ENCODE data around the gene CHRNB2.

CHRNB2 gene

GRCh38 chr1:154572468-154573167 is 5.0 kb downstream of the CHRNB2 start:
- DNase-seq (ENCODE audit: low spot score): no peak
- POLR2A ChIA-PET (ENCODE audit: low non-redundant PET): interaction anchor here (0.5 kb wide), 1 partner anchor 12 kb away, joined by 3 read pairs; no protein-coding TSS in a partner anchor
- CTCF ChIA-PET: no interaction called here
- TF ChIP-seq, protein P1, sequence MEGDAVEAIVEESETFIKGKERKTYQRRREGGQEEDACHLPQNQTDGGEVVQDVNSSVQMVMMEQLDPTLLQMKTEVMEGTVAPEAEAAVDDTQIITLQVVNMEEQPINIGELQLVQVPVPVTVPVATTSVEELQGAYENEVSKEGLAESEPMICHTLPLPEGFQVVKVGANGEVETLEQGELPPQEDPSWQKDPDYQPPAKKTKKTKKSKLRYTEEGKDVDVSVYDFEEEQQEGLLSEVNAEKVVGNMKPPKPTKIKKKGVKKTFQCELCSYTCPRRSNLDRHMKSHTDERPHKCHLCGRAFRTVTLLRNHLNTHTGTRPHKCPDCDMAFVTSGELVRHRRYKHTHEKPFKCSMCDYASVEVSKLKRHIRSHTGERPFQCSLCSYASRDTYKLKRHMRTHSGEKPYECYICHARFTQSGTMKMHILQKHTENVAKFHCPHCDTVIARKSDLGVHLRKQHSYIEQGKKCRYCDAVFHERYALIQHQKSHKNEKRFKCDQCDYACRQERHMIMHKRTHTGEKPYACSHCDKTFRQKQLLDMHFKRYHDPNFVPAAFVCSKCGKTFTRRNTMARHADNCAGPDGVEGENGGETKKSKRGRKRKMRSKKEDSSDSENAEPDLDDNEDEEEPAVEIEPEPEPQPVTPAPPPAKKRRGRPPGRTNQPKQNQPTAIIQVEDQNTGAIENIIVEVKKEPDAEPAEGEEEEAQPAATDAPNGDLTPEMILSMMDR (conservative IDR thresholded peaks at IDR 0.05; ENCODE audit: low read depth): no peak
- H3K27ac ChIP-seq: no peak overlapping the region

GRCh38 chr1:154573168-154573510 is 5.6 kb downstream of the CHRNB2 start:
- ChIA-PET CTCF (interaction anchor here (0.7 kb wide), 1 partner anchor 479 kb away, joined by 4 read pairs; no protein-coding TSS in a partner anchor), POLR2A (ENCODE audit: low non-redundant PET) (no interaction called here)
- TF ChIP-seq, protein P1 (conservative IDR thresholded peaks at IDR 0.05; ENCODE audit: low read depth): no peak
- DNase-seq (ENCODE audit: low spot score): no peak
- H3K27ac ChIP-seq: no peak overlapping the region

DNA sequence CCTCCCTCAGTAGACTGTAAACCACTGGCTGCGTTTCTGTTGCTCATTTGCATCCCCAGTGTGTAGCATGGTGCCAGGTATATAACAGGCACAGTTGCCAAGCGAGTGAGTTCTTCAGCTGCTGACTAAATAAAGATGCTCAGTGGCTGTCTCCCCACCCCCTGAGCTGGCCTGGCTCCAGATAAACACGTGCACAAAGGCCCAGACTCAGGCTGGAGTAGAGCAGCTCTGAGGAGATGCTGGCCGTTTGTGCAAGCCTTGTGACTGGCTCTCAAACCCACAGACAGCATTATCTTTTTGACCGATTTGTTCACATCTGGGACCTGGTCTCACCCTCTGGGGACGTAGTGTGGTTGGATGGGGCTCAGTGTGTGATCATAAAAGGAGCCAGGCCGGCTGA is 7.1 kb downstream of the CHRNB2 start:
- no peak overlapping the region for H3K27ac ChIP-seq
- TF ChIP-seq, protein P1 (conservative IDR thresholded peaks at IDR 0.05; ENCODE audit: low read depth): no peak
- DNase-seq (ENCODE audit: low spot score): no peak
- ChIA-PET CTCF (interaction anchor here (0.6 to 0.7 kb wide), 2 partner anchors 222 to 388 kb away, joined by 3 to 4 read pairs; no protein-coding TSS in a partner anchor), POLR2A (ENCODE audit: low non-redundant PET) (no interaction called here)

GRCh38 chr1:154575147-154575927 is 7.8 kb downstream of the CHRNB2 start:
- CTCF ChIA-PET: interaction anchor here (0.7 kb wide), 1 partner anchor 223 kb away, joined by 4 read pairs; no protein-coding TSS in a partner anchor
- POLR2A ChIA-PET (ENCODE audit: low non-redundant PET): no interaction called here

GRCh38 chr1:154575951-154576566 is 8.5 kb downstream of the CHRNB2 start:
- DNase-seq (ENCODE audit: low spot score): no peak
- ChIA-PET CTCF (no interaction called here), POLR2A (ENCODE audit: low non-redundant PET) (no interaction called here)
- H3K27ac ChIP-seq: no peak overlapping the region
- TF ChIP-seq, protein P1 (conservative IDR thresholded peaks at IDR 0.05; ENCODE audit: low read depth): no peak

More at GRCh38 chr1:154575147-154575927, 7.8 kb downstream of the CHRNB2 start:
- H3K27ac ChIP-seq: no peak overlapping the region
- no peak for DNase-seq (ENCODE audit: low spot score)
- TF ChIP-seq, protein P1 (conservative IDR thresholded peaks at IDR 0.05; ENCODE audit: low read depth): no peak

- TF ChIP-seq, protein P1 (conservative IDR thresholded peaks at IDR 0.05; ENCODE audit: low read depth): no peak
- ChIA-PET POLR2A (ENCODE audit: low non-redundant PET) (no interaction called here), CTCF (interaction anchor here (2.8 kb wide), 1 partner anchor 98 kb away, joined by 7 read pairs; no protein-coding TSS in a partner anchor)
- DNase-seq (ENCODE audit: low spot score): no peak
- H3K27ac ChIP-seq: peak overlapping the region; percentile 15
These were observed 9.9 kb downstream of the CHRNB2 start for GRCh38 chr1:154577346-154578057.

Data from RWPE1 (cell line).